Fibroblast of pulmonary artery (primary cell): ENCODE data around the gene KMT2D.

ENCODE experiments used
- DNase-seq: peaks from one replicate; pipeline ENCODE4 v3.0.0-alpha.2; 2010; ENCODE audit warnings: low read depth
- H3K4me3 ChIP-seq: replicated peaks from 2 replicates; pipeline ENCODE4 v1.5.1; 2011; ENCODE audit warnings: low read depth, mild to moderate bottlenecking, control low read depth, low read length, moderate library complexity
- TF ChIP-seq, protein P1 (sequence below): IDR thresholded peaks from 2 replicates; pipeline ENCODE4 v1.5.1; 2011; ENCODE audit warnings: mild to moderate bottlenecking, control low read depth, low read length, inconsistent platforms; ENCODE audit errors: missing control alignments

Gene KMT2D

DNA sequence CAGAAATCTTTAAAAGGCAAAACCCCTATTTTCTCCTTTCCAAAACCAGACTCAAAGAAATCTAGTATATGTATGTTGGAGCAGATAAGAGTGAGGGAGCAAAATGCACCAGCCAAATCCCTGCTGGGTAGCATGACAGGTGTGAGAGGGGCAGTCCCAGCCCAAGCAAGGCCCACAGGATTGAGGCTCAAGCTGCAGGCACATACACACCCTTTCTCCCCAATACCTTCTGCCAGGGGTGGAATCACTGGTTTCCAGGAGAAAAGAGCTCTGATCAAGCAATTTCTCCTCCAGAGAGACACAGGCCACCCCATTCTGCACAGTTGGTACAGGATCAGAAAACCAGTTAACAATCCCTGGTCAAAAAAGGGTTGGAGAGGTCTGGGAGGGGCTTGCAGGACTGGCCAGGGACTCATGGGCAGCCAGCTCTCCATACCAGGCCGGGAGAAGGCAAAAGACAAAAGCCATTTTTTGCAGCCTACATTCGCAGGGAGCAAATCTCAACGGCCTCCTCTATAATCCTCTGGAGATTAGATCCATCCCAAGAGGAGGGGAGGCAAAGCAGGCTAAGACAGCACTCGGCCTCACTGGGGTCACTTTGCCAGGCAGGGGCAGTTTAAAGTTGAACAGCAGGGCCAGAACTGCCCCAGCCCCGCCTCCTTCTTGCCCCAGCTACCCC is 2.1 kb downstream of the KMT2D start:
- peak overlapping the region; percentile 87 for H3K4me3 ChIP-seq
- TF ChIP-seq, protein P1, sequence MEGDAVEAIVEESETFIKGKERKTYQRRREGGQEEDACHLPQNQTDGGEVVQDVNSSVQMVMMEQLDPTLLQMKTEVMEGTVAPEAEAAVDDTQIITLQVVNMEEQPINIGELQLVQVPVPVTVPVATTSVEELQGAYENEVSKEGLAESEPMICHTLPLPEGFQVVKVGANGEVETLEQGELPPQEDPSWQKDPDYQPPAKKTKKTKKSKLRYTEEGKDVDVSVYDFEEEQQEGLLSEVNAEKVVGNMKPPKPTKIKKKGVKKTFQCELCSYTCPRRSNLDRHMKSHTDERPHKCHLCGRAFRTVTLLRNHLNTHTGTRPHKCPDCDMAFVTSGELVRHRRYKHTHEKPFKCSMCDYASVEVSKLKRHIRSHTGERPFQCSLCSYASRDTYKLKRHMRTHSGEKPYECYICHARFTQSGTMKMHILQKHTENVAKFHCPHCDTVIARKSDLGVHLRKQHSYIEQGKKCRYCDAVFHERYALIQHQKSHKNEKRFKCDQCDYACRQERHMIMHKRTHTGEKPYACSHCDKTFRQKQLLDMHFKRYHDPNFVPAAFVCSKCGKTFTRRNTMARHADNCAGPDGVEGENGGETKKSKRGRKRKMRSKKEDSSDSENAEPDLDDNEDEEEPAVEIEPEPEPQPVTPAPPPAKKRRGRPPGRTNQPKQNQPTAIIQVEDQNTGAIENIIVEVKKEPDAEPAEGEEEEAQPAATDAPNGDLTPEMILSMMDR, result no peak
- DNase-seq, result no peak

DNA sequence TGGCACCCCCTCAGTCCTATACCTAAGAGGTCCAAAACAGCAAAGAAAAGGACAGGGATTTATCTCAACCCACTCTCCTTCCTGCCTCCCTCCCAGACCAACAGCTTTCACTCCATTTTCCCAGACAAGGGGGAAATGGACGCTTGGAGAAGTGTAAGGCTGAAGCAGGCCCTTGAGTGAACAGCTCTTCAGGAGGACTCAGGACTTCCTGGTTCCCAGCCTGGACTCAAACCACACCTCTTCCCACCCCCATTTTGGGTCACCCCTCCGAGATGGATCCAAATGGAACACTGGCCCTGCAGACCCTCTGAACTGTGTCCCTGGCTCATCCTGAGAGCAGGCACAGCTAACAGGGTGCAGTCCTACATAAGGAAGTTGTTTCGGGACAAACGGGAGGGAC is 2.7 kb downstream of the KMT2D start:
- TF ChIP-seq, protein P1, result no peak
- H3K4me3 ChIP-seq, result peak overlapping the region; percentile 87
- no peak for DNase-seq

DNA sequence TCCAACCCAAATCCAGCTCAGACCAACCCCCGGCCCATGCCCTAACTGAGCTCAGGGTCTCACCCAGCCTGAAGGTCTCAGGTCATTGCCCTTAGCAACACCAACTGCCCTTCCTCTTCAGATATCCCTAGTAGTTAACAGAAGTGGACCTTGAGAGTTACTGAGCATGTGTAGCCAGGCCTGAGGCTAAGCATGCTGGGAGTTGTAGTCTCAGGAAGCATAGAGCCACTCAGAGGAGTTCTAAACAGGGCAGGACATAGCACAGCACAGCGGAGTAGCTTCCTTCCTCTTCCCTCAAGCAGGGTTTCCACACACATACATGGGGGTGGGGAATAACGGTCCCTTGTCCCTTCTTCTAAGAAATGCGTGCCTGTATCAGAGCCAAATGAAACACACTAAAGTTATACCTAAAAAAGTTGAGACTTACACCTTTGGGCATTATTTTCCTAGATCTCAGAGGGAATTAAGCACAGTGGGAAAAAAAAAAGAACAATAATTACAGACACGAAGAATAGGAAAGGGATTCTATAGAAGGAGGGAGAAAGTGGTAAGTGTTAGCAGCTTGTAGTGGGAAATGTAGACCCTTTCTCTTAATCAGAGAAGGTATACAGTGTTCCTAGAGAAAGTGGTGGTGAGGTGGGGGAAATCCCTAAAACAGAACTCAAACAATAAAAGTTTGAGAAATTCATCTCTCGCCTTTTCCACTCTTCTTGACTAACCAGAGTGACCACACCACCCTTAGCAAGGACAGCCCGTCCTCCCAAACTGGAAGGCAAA is 4.4 kb downstream of the KMT2D start:
- TF ChIP-seq, protein P1, result no peak
- peak; percentile 87 for DNase-seq
- peak overlapping the region; percentile 87 for H3K4me3 ChIP-seq

DNA sequence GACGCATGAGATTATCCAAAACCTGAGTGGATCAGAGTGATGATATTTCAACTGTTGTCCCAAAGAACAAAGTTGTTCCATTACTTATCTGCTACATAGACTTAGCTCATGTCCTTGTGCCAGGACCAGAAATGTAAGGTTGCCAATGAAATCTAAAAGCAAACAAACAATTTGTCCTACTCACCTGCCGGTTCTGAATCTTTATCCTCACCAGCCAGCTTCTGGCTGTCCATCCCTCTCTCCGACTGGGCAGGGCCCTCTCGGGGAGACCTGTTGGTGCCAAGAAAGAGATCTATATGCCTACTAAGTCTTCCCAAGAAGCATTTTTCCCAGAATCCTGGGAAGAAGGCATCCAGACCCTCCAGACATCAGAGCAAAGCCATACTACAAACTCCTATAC is 5.5 kb downstream of the KMT2D start:
- no peak for DNase-seq
- no peak overlapping the region for H3K4me3 ChIP-seq
- TF ChIP-seq, protein P1, result no peak

DNA sequence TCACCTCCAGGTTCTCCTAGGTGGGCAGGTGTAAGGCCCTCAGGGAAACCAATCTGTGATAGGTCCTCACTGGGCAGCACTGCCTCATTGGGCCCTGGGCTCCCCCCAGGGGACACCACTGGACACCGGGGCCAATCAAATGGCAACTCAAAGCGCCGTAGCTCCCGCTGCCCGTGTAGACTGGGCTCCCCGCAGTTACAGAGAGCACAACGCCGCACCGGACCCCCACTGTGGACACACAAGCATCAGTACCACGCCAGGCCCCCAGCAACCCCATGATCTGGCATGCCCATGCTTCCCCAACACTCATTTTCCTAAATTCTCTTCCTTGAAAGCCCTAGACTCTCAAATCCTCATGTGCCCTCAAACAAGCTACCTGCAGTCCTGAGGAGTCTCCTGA is 6.1 kb downstream of the KMT2D start:
- DNase-seq, result no peak
- TF ChIP-seq, protein P1, result no peak
- no peak overlapping the region for H3K4me3 ChIP-seq

DNA sequence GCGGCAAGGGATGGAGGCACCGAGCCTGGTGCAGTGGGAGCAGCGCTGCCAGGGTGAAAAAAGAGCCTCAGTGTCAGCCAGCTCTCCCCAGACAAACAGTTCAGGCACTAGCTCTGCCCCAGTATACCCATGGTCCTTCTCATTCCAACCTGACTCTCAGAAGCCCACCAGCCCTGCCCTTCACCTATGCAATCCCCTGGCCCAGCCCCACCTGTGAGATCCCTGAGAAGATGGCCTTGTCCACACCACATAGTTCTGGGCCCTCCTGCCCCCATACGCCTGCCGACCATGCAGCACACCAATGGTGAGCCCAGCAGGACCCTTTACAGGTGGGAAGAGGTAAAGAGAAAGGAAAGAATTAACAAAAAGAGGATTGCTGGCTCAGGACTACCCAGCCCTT is 6.5 kb downstream of the KMT2D start:
- no peak overlapping the region for H3K4me3 ChIP-seq
- TF ChIP-seq, protein P1, result no peak
- no peak for DNase-seq
